KBM-7 (cell line): Measurements from ENCODE around the gene ALOXE3.
A peak's percentile ranks its signal among the peaks of the same experiment; 100 is the strongest.

Source experiments
- DNase-seq: peaks from one replicate; pipeline ENCODE4 v3.0.0-alpha.2; 2015
- in situ Hi-C: fragments of 300-500 bp; cut with MboI; formaldehyde crosslinking; loops from 2 replicates; pipeline ENCODE4 v1.14.3; 2020; ENCODE audit warnings: low sequenced_read_pairs, low pct_unique_long_range_greater_than_20kb, mixed read lengths

Gene ALOXE3

DNA sequence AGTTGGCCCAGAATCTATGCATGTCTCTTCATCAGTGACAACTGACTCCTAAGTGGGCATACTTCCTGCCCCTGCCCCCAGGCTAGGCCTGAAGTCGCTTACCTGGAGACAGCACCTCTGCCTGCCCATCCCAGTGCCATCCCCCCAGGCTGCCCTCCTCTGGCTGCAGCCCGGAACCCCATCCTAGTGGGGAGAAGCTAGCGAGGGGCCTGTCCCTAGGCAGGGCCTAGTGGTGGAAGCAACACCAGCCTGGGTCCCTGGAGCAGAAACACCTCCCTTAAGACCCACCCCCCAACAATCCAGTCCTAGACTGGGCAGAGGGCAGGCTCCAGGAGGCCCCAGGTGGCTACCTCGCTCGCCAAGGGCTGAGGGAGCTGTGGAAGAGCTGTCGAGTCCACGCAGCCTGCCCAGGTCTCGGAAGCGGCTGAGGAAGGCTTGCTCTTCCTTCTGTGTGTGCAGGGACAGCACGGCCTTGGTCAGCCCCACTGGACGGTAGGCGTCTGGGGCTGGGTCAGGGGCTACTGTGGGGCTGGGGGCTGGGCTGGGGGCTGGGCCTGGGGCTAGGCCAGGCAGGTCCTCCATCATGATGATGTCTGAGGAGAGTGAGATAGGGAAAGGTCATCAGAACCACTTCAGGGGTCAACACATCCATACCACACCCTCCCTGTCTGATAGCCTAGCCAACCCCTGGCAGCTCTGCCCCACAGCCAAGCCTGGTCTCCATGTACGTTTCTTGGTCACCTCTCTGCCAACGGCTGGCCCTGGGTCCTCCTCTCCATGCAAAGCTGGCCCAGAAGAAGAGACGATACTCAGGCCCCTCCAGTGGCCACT lies 26.3 kb upstream of the ALOXE3 start:
- no peak for DNase-seq
- in situ Hi-C loops = no loop called here

DNA sequence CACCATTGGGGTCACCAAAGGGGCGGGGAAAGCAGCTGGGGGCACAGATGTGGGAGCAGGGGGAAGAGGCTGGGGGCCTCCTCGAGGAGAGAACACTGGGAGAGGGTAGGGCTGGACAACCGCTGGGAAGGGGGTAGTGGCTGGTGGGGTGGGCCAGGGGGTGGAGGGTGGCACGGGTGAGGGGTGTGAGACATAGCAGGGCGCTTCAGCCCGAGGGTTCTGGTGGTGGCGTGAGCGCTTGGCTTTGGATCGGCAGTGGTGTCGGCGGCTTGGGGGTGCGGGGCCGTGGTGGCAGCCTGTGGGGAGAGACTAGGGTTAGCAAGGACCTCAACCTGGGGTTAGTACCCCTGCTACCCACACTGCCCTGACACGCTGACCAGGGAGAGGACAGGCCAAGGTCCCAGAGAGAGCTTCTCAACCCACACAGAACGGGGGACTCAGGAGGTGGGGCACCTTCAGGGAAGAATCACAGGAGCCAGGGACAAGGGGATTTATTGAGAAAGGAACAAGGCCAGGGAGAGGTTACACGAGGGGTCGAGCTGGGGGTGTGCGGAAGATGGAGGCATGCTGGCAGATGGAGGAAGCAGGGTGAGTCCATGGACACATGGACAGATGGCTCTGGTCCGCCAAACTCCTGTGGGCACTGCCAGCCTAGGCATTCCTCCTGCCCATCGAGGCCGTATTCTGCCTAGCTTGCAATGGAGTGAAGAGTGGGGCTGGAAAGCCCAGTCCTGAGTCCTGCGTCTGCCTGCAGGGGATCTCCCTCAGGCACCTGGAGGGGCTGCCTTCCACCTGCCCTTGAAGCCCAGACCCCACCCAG lies 25.5 kb upstream of the ALOXE3 start:
- in situ Hi-C loops = no loop called here
- DNase-seq = no peak

DNA sequence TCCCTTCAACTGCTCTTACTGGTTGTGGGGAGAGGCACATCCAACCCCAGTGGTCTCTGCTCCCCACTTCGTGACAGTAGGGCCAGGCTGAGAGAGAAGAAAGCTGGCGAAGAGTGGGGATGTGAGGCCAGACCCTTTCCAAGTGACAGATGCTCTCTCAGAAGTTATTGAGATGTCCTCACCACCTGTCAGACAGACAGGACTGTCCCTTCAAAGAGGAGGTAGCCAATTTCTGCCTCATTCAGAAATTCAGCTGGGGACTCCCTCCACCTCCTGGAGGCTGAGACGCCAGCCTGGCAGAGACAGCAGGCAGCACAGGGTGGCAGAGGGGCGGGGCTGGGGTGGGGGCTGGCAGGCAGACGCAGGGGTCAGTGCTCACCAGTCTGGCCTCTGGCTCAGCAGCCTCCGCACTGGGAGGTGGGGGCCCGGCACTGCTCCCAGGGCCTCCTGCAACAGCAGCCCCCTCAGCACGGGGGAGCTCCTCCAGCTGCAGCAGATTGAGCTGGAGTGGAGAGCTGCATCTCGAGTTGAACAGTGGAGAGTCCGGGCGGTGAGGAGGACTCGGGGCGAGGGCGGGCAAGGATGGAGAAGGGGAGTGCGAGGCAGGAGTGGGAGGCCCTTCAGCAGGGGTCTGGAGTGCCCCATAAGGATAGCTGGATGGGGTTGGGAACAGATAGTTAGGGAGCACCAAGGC lies 24.7 kb upstream of the ALOXE3 start:
- no peak for DNase-seq
- in situ Hi-C loops = no loop called here

DNA sequence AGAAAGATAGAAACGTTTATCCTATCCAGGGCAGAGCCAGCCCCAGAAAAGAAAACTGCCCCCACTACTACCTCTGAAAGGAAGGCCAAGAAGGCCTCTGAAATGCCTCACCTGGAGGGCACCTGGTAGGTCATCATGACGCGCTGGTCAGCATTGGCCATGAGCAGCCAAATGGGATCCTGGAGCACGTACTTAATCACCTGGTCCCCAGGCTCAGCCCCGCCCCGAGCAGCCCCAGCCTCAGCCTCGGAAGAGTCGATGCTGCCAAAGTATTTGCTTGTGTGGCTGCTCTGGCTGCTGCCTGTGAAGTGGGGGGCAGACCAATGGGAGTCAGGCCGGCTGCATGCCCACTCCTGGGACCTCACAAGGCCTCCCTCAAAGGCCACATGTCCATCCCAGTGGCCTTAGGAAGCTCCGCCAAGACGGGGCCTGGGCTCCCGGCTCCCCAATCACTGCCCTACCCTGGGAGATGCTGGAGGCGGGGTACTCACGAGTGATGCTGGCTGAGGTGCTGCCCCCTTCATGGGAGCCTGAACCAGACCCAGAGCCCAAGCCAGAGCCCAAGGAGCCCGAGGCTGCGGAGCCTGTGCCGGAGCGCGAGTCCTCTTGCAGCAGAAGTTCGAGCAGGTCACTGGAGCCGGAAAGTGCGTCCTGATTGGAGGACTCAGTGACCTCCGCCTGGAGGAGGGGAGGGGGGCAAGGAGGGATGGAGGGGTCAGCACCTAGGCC lies 24.0 kb upstream of the ALOXE3 start:
- in situ Hi-C loops = no loop called here
- DNase-seq = no peak

DNA sequence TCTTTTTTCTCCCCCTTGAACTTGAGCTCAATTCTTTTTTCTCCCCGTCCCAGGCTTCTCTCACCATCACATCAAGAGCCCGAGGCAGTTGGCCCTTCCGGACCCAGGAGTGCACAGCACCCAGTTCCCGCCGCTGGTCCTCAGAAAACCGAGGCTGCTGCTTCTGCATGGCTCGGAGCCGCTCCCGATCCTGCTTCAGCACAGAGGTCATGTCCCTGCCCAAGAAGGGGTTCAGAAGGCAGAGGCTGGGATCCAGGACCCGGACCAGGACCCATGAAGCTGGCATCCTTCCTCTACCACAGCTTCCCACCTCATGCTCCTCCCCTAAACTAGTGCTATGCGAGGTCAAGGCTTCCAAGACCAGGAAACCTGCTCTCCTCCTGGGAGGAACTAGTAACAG lies 23.4 kb upstream of the ALOXE3 start:
- no peak for DNase-seq
- in situ Hi-C loops = no loop called here

DNA sequence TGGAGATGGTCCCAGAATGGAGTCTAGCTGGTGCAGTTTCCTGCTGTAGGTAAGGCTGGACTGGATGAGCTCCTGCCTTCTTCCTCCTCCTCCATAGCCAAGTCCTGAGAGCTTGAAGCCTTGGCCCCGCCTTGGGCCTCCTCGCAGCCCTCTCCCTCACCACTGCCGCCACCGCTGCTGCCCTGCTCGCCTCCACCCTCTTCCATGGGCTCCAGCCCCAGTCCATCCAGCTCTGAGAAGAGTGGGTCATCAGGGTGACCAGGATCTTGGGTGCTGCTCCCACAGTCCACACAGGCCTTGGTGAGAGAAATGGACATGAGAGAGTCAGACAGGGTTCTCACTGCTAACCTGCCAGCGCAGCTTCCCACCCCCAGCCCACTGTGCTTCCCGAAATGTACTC lies 22.7 kb upstream of the ALOXE3 start:
- in situ Hi-C loops = no loop called here
- DNase-seq = no peak

DNA sequence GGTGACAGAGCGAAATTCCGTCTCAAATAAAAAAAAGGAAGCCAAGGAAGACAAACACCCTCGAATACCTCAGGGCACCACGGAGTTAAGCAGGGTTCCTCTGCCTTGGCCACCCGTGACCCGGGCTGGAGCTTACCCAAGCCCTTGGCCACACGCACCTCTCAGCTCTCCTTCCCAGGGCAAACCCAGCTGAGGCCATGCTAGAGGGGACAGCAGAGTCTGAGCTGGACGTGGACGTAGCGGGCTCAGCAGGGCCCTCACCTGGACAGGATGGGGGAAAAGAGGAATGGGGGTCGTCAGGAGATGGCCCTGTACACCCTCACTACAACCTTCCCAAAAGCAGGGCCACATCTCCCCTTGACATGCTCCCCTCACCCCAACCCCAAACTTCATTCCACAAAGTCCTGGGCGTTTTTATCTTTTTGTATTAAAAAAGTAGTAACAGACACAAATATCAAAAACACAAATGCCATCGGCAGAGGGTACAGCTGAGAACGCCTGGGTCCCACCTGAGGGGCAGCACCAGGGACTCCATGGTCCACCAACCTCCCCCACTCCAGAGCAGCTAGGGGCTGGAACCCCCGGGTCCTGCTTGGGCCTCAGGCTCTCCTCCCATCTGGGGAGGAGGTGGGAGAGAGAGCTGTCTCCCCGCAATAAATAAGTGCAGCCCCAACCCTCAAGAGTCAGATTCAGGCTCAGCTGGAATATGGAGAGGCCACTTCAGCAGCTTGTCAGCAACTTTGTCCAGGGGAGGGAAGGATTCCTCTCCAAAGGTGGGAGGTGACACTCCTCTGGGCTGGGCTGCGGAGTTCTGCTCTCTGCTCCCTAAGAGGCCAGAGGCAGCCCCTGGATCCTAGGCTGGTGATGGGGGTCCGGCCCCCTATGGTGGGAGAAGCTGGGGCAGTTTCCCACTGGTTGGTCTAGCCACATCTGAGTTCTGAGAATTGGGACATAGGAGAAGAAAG lies 22.0 kb upstream of the ALOXE3 start:
- in situ Hi-C loops = no loop called here
- DNase-seq = no peak

DNA sequence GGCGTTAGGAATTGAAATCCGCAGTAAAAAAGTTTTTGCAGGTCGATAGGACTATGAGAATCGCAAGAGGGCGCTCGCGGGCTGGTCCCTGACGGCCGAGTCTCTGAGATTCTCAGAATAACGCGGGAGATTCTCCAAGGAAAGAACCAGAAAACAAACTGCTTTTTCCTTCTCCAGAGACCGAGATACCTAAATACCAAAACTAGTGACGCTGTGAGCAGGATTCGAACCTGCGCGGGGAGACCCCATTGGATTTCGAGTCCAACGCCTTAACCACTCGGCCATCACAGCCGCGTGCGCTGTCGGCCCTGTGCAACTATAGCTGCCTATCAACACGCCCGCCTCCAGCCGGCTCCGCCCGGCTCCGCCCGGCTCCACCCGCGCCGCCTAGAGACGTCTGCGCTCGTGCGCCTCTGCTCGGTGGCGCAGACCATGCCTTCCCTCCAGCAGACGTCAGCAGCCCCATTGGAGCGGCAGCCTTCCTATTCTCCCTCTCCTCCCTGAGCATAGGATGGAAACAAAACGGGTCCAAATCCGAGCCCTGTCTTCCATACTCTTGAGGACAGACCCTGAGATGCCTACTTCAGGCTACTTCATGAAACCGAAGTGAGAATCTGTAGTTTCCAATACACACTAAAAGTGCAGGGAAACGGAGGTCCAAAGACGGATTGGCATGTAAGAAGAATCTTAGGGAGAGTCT lies 20.5 kb upstream of the ALOXE3 start:
- peak; percentile 99 for DNase-seq
- in situ Hi-C loops = no loop called here

DNA sequence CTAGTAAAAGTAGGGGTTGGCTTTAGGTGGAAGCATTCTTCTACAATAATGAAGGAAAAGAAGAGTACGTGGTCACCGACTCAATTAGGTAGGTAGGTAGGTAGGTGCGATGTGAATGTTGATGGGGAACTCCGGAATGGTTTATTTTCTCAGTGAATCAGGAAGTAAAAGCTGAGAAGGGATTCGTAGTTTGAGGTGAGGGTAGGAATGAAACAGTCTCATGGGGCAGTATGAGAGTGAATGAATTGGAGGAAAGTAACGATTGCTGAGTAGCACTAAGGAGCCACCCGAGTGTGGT lies 20.0 kb upstream of the ALOXE3 start:
- in situ Hi-C loops = no loop called here
- DNase-seq = no peak

DNA sequence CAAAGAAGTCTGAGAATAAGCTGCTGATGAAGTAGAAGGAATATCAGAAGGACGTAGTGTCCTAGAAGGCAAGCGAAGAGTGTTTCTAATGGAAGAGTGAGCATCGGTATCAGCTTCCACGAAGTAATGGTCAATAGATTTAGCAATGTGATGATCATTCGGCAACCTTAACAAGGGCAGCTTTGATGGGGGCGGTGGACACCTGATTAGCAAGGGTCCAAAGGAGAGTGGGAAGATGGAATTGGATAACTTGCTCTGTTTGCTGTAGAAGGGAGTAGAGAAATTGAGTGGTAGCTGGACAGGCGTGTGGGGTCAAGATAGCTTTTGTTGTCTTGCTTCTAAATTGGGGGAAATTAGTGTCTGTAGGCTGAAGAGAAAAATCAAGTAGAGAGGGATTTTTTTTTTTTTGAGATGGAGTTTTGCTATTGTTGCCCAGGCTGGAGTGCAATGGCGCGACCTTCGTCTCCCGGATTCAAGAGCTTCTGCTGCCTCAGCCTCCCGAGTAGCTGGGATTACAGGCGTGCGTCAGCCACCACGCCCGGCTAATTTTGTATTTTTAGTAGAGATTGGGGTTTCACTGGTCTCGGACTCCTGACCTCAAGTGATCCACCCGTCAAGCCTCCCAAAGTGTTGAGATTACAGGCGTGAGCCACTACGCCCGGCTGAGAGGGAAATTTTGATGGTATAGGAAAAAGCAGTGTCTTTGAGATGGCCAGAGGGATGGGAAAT lies 19.5 kb upstream of the ALOXE3 start:
- in situ Hi-C loops = no loop called here
- no peak for DNase-seq

DNA sequence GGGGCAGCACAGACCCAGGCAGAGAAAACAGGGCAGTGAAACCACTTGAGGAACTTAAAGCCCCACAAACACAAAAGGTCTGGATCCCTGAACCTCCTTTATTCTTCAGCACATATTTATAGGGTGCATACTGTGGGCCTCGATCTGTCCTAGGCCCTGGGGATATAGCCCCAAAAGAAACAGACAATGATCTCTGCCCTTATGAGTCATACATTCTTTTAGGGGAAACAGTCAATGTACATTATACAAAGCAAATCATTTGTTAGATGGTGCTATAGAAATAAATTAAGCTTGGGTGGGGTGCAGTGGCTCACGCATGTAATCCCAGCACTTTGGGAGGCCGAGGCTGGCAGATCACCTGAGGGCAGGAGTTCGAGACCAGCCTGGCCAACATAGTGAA lies 15.6 kb upstream of the ALOXE3 start:
- in situ Hi-C loops = no loop called here
- DNase-seq = no peak

DNA sequence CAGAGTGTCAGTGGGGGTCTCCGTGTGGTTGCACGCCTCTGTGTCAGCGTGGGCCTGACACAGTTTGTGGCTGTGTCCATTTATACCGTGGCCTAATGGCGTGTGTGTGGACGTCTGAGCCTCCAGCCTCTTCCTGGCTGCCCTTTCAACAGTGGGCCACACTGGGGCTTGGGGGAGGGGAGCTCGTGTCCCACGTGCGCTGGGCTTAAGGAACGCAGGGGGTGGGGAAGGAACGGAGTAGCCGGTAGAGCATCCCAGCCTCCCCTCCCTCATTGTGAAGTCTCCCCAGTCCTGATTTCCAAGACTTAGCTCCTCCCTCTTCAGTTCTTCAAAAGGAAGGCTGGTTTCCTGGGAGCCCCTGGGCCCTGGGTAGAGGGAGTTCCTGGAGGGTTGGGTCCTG lies 15.1 kb upstream of the ALOXE3 start:
- in situ Hi-C loops = no loop called here
- no peak for DNase-seq

DNA sequence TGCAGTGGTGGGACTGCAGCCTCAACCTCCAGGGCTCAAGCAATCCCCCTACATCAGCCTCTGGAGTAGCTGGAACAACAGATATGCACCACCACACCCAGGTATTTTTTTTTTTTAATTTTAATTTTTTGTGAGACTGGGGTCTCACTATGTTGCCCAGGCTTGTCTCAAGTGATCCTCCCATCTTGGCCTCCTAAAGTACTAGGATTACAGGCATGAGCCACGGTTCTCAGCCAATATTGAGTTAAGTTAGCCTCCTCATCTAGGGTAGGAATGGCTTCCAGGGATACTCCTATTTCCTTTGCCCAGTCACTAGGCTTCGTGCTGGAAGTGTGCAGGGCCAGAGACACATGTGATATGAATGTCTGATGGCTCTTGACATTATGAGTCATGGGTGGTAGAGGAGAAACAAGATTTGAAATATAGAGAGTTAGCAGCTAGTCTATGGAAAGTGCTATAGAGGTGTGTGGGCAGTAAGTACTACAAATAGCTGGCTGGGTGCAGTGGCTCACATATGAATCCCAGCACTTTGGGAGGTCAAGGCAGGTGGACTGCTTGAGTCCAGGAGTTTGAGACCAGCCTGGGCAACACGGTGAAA lies 13.6 kb upstream of the ALOXE3 start:
- DNase-seq = no peak
- in situ Hi-C loops = no loop called here

DNA sequence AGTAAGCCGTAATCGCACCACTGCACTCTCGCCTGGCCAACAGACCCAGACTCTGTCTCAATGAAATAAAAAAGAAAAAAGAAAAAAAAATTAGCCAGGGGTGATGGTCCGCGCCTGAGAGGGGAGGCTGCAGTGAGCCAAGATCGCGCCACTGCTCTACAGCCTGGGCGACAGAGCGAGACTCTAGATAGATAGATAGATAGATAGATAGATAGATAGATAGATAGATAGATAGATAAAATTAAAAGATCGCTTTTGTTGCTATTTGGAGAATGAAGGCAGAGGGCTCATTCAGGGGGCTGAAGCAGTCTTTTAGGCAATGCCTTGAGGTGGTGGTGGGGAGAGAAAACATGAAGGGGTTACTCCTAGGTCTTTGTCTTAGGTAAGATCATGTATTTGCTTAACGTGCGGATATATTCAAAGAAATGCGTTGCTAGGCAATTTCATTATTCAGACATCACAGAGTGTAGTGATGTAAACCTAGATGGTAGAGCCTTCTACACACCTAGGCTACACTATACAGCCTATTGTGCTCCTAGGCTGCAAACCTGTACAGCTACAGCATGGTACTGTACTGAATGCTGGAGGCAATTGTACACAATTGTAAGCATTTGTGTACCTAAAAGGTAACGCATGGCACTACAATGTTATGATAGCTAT lies 9.9 kb upstream of the ALOXE3 start:
- in situ Hi-C loops = no loop called here
- DNase-seq = no peak

DNA sequence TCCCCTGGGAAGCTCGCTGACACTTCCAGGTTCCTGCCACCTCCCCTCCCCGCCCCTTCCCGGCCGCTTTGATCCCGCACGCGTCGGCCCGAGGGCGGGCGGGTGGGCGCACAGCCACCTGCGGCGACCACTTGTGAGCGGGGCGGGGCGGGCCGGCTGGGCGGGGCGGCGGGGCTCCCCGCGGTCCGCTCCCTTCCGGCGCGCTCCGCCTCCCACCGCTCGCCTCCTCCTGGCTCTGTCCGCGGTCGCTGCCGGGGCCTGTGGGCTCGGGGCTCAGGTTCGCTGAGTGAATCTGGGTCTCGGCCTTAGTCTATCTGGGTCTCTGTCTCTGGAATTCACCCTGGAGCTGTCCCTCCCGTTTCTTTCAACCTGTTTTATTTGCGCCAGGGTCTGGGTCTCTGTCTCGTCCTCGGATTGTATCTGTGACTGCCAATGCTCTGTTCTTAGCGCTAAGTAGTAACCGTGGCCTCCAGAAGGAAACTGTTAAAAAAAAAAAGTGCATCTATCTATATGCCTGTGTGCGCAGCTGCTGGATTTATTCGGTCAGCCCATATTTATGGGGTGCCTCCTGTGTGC lies 8.3 kb upstream of the ALOXE3 start:
- in situ Hi-C loops = no loop called here

DNA sequence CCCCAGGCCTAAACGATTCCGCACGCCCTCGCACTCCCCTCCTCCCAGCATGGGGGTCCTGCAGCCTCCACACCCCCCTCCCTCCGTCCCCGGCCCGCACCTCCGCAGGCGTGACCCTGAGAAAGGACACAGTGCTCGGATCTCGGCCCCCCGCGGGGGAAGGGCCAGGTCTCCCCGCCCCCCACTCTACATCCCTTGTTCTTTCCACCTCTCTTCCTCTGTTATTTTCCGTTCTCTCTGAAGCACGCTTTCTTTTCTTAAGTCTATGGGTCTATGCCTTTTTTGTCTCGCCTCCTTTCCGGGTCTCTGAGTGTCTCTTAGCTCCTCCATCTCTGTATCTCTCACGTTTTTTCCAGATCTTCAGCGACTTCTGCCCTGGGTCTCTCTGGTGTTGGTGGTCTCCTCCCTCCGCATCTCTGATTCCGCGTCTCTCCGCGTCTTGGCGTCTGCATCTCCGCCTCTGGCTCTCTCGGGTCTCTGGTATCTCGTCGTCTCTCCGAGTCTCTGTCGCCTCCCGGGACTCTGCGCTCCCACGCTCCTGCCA lies 7.7 kb upstream of the ALOXE3 start:
- in situ Hi-C loops = no loop called here
- DNase-seq = peak; percentile 63

More for the DNA sequence above, 8.3 kb upstream of the ALOXE3 start:
- peak; percentile 71 for DNase-seq
